Bronchial epithelial cell (primary cell): ENCODE results near the gene CLDN22. TPM values are rescaled to one million over a fixed set of nuclear protein-coding genes. Genes with fewer than 3 reads are reported as not detected.

Experiments
- DNase-seq: peaks from one replicate; pipeline ENCODE4 v3.0.0-alpha.2; 2010; ENCODE audit warnings: low read depth
- FAIRE-seq: peaks from 2 replicates; lab custom pipeline; 2011; peaks lifted over from hg19 to GRCh38; lab: Jason Lieb, UNC
- H3K27me3 ChIP-seq: 2 replicates; pipeline ENCODE4 v1.5.1; 2011; ENCODE audit warnings: low read length; ENCODE audit not compliant: control insufficient read depth, insufficient read depth
- H3K36me3 ChIP-seq: 2 replicates; pipeline ENCODE4 v1.5.1; 2011; ENCODE audit warnings: low read length; ENCODE audit not compliant: control insufficient read depth, insufficient read depth
- H3K4me3 ChIP-seq: 2 replicates; pipeline ENCODE4 v1.5.1; 2011; ENCODE audit warnings: mild to moderate bottlenecking, low read depth, low read length, control low read depth
- CTCF ChIP-seq: IDR thresholded peaks from 2 replicates; pipeline ENCODE4 v1.5.1; 2011; ENCODE audit warnings: mild to moderate bottlenecking, moderate library complexity, low read length, control low read depth, inconsistent platforms; ENCODE audit not compliant: insufficient read depth, severe bottlenecking
- total RNA-seq: library from RNA; depleted of rRNA; stranded (reverse); fragments of >200 nt; gene quantifications from 2 replicates; pipeline ENCODE4 v1.2.1, GENCODE V29; 2014

The CLDN22 gene
- total RNA-seq, 1 donor from 2014 or later: not detected

- no peak for FAIRE-seq
- no peak for DNase-seq
- Histone ChIP-seq H3K27me3 (no peaks in the 10 kb centered on the region), H3K4me3 (no peak overlapping the region), H3K36me3 (no peaks in the 10 kb centered on the region)
- no peak for TF ChIP-seq CTCF
Measured at GRCh38 chr4:183304067-183304466, 16.0 kb downstream of the CLDN22 start.

GRCh38 chr4:183303301-183303700, 16.8 kb downstream of the CLDN22 start:
- no peak for DNase-seq
- FAIRE-seq: no peak
- no peaks in the 10 kb centered on the region for H3K36me3 ChIP-seq
- no peak for TF ChIP-seq CTCF
- H3K4me3 ChIP-seq: no peak overlapping the region
- H3K27me3 ChIP-seq: no peaks in the 10 kb centered on the region

- FAIRE-seq (no peak), DNase-seq (peak; percentile 13)
- H3K27me3 ChIP-seq: no peaks in the 10 kb centered on the region
- no peaks in the 10 kb centered on the region for H3K36me3 ChIP-seq
- no peak for TF ChIP-seq CTCF
- no peak overlapping the region for H3K4me3 ChIP-seq
Measured at GRCh38 chr4:183300655-183301054, 19.4 kb downstream of the CLDN22 start.

- DNase-seq (peak; percentile 25), FAIRE-seq (no peak)
- no peaks in the 10 kb centered on the region for H3K27me3 ChIP-seq
- no peak for TF ChIP-seq CTCF
- H3K4me3 ChIP-seq: no peak overlapping the region
- H3K36me3 ChIP-seq: no peaks in the 10 kb centered on the region
Measured at GRCh38 chr4:183300070-183300469, 20.0 kb downstream of the CLDN22 start.

GRCh38 chr4:183299464-183299863, 20.6 kb downstream of the CLDN22 start:
- DNase-seq: no peak
- no peak overlapping the region for H3K4me3 ChIP-seq
- H3K36me3 ChIP-seq: no peaks in the 10 kb centered on the region
- TF ChIP-seq CTCF: no peak
- no peaks in the 10 kb centered on the region for H3K27me3 ChIP-seq
- FAIRE-seq: no peak

- FAIRE-seq: no peak
- no peak for TF ChIP-seq CTCF
- Histone ChIP-seq H3K4me3 (no peak overlapping the region), H3K36me3 (no peaks in the 10 kb centered on the region), H3K27me3 (no peaks in the 10 kb centered on the region)
- DNase-seq: no peak
Measured at GRCh38 chr4:183297675-183298074, 22.4 kb downstream of the CLDN22 start.
